Fibroblast of skin of left quadriceps (primary cell): ENCODE data around the gene MLXIPL.
"Not testable (repeated sequence)": the region's sequence is repeated elsewhere in the genome, so short reads cannot be mapped to it uniquely, and the experiment has no call there.

ENCODE experiments used
- DNase-seq, 2 experiments: peaks; one replicate each; pipeline ENCODE4 v3.0.0-alpha.2; 2013; ENCODE audit warnings: low read depth in 2 of 2

MLXIPL gene

DNA sequence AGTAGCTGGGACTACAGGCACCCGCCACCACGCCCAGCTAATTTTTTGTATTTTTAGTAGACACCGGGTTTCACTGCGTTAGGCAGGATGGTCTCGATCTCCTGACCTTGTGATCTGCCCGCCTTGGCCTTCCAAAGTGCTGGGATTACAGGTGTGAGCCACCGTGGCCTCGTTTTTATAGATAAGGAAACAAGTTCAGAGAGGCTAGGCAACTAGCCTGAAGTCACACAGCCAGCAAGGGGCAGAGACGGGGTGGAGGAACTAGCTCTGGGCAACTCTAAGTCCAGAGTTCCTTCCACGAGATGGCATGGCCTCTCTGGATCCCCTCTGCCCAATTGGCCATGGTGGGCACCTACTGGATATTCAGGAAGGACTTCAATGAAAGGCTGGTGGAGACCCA lies 9.4 kb downstream of the MLXIPL start:
- DNase-seq = not testable (repeated sequence)

DNA sequence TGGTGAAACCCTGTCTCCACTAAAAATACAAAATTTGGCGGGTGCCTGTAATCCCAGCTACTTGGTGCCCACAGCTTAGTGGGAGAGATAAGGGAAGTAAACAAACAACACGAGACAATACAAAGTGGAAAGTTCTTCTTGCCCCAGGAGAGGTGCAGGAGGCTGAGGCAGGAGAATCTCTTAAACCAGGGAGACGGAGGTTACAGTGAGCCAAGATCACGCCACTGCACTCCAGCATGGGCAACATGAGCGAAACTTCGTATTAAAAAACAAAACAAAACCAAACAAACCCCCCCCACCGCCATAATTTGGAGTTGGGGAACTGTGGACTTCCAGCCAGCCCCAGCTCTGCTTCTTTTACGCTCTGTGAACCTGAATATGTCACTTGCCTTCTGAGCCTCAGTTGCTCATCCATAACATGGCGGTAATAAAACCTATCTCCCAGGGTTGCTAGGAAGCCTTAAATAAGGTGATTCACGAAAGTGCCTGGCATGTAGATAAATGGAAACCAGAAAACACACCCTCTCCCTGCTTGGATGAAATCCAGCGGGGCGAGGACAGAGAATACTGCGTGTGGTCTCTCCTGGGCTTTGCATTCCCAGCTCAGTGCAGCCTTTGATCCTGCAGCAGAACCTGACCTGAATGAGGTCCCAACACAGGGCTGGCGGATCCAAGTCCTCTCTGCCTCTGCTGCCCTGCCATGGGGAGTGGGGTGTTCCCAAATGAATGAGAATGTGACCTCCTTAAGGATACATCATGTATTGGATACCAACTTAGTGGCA lies 10.2 kb downstream of the MLXIPL start:
- DNase-seq = no peak

- no peak for DNase-seq
Observed at GRCh38 chr7:73612598-73613269, 11.6 kb downstream of the MLXIPL start.

DNA sequence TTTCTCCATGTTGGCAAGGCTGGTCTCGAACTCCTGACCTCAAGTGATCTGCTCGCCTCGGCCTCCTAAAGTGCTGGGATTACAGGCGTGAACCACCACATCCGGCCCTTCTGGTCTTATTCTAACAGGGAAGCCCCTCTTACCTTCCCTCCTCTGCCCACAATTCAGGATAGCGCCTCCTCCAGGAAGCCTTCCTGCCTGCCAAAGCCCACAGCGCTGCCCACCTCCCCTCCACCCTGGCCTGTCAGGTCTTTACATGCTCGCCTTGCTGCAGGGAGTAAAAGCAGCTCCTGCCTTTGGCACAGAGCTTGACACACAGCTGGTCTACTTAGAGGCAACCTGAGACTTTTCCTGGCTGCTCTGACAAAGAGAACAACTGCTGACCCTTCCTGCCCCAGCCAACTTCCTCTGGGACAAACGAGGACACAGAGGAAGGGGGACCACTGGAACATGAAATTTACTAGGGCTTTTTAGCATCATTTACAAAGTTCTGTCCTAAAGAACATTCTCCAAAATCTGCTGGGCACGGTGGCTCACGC lies 13.2 kb downstream of the MLXIPL start:
- no peak for DNase-seq

GRCh38 chr7:73610105-73610504 lies 14.2 kb downstream of the MLXIPL start:
- no peak for DNase-seq

GRCh38 chr7:73607692-73607983 lies 16.7 kb downstream of the MLXIPL start:
- not testable (repeated sequence) for DNase-seq

- DNase-seq = no peak
Observed at GRCh38 chr7:73606801-73607691, 17.3 kb downstream of the MLXIPL start.

DNA sequence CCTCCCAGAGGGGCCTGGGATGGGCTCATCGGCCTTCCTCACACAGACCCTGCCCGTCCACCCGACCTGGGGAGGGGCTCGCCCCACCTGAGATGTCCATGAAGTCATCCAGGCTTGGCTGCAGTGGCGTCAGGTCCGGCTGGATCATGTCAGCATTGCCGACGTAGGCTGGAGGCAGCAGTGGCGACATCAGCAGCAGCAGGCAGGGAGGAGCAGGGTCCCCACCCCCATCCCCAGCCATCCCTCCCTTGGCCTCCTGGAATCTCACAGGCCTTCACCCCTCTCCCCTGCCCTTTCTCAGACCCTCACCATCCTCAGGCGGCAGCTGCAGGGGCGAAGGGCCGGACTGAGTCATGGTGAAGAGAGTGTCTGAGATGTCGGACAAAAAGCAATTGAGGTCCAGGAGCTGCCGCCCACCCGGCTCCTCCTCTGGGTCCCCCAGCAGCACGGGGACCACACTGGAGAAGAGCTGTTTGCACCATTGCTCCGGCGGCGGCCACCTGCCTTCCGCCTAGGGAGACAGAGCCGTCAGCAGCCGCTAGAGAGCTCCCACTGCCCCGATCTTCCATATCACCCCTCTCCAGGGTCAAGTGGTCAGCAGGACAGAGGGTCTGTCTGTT lies 18.6 kb downstream of the MLXIPL start:
- DNase-seq = no peak

DNA sequence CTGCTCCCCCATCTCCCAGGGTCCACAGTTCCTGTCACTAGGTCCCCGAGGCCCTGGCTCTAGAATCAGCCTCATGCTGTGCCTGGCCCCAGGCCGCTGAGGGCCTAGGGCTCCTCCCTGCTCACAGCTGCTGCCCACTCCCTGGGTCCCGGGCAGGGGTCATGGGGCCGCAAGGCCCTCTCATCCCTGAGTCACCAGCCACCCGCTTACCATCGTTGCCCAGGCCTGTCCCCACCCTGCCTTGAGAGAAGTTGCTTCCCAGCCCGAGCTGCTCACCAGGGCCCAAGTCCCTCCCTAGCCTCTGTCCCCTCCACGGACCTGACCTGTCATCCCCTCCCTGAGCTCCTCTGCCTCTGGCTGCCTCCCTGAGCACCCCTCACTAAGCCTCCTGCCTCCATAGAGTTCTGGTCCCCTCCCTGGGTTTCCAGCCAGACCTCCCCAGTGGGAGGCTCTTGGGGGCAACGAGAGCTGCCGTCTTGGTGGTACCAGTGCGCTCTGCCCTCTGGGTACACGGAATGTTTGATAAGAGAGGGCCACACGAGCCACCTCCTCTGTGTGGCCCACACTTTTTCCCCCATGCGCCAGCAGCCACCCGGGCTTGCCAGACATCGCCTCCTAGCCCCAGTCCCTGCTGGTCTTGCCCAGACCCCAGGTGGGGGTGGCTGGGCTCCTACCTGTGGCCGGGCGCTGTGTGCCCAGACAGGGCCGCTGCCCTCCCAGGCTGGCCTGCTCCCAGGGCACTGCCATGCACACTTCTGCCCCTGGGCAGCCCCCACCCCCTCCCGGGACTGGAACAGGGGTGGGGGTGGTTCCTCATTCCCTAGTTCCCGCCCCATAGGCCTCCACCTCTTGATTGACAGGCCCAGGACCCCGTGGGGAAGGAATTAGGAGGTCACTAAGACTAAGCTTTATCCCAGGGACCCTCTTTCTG lies 21.3 kb downstream of the MLXIPL start:
- no peak for DNase-seq

GRCh38 chr7:73599916-73600315 lies 24.4 kb downstream of the MLXIPL start:
- no peak for DNase-seq

- no peak for DNase-seq
Observed at GRCh38 chr7:73599151-73599882, 25.0 kb downstream of the MLXIPL start.

- no peak for DNase-seq
Observed at GRCh38 chr7:73597978-73598782, 26.1 kb downstream of the MLXIPL start.

- DNase-seq = no peak
Observed at GRCh38 chr7:73596191-73597065, 27.9 kb downstream of the MLXIPL start.

DNA sequence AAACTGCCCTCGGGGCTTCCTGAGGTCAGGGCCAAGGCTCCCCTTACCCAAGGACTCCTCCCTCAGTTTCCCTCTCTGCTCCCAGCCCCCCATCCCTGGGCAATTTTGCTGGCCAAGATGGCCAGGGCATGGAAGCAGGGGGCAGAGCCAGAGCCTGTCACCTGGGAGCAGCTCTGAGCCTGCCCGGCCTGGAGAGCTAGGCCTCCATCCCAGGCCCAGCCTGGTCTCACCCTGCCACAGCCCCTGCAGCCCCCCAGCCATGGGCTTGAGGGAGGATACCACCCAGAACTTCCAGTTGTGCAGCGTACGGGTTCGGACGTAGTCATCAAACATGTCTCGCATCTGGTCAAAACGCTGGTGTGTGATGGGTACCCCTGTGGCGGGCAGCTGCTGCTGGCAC lies 29.0 kb downstream of the MLXIPL start:
- no peak for DNase-seq

DNA sequence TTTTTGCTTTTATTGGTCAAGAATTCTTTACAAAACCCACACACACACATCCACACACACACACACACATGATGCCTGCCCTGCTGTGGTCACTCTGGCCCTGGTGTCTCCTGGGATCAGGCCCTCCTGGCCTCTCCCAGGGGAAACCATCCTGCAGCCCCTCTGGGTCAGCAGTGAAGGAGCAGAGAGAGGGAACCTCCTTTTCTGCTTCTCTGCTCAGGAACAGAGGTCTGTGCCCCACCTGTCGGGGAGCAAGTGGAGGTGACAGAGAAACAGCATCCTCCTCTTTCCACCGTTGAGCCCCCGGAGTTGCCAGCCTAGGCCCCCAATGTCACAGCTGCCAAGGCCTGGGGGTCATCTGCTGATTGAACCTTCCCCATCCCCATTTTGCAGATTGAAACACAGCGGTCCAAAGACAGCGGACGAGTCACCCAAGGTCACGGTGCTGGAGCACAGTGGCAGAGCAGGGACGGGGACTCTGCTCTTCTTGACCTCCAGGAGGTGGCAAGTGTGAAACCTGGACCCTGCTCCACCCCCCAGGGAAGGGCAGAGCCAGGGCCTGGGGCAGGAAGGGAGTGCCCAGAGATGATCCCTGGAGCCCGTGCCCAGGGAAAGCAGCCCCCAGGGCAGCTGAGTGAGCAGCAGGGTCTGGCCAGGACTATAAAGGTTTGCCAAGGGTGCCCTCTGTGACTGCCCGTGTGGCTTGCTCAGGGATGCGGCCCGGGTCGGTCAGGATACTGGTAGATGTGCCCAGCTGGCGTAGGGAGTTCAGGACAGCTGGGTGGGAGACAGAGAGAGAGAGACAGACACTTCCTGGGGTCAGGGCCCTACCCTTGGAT lies 30.9 kb downstream of the MLXIPL start:
- DNase-seq = no peak

DNA sequence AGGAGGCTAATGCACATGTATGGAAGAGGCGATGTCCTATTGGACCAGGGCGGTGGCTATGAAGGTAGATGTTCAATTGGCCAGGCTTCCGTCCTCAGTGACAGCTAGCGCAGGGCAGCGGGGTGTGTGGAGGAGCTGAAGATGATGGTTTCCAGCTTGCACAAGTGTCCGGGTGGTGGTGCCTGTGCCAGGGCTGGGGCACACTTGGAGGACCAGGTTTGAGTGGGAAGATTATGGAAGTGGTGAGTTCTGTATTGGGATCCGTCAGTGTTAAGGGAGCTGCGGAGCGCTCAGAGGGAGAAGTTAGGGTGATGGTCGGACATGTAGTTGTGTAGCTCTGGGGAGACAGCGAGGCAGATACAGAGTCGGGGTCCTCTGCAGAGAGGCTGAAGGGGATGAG lies 37.4 kb downstream of the MLXIPL start:
- DNase-seq = no peak

DNA sequence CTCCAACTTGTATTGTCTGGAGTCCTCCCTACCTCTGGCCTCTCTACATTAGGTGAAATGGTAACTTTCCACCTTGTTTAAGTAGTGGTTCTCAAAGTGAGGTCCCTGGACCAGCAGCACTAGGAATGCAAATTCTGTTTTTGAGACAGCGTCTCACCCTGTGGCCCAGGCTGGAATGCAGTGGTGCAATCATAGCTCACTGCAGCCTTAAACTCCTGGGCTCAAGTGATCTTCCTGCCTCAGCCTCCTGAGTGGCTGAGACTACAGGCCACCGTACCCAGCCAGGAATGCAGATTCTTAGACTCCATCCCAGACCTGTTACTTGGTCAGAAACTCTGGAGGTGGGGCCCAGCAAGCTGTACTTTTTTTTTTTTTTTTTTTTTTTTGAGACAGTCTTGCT lies 39.1 kb downstream of the MLXIPL start:
- DNase-seq = no peak
